ENCODE data around the gene ASPHD1. TPM values are rescaled to one million over a fixed set of nuclear protein-coding genes. Genes with fewer than 3 reads are reported as not detected.

Gene ASPHD1
- polyA plus RNA-seq, 3 donors = not detected

DNA sequence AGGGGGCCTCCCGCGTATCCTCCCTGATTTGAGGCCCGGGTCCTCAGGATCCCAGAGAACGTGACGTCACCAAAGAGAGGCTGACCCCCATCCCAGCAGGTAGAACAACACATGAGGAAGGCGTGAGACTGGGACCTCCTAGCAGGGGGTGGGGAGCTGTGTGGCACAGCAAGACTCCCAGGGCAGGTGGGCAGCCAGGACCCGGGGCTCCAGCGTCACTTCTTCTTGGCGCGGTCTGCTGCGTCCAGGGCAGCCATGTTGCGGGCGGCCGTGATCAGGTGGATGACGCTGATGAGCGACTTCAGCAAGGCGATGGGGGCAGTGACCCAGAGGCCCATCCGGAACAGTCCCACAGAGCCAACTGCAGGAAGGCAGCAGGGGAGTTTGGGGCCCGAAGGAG lies 41.3 kb upstream of the ASPHD1 start:
- H3K4me1 ChIP-seq (ENCODE audit: control insufficient read depth in 1 of 2, insufficient read depth in 2 of 2, low read length in 2 of 2) = peaks cover 13 to 24% of the 10 kb centered on the region in 2 donors
- H3K4me3 ChIP-seq (replicated peaks in 1 of 3; ENCODE audit: low read depth in 2 of 3, low read length in 3 of 3) = no peak overlapping the region
- no peaks in the 10 kb centered on the region for H3K27me3 ChIP-seq (ENCODE audit: control insufficient read depth in 2 of 2, insufficient read depth in 2 of 2, low read length in 2 of 2)
- H3K9ac ChIP-seq (ENCODE audit: insufficient read depth, low read length, poor library complexity, severe bottlenecking) = no peak overlapping the region
- H3K36me3 ChIP-seq (replicated peaks in 1 of 2; ENCODE audit: control insufficient read depth in 1 of 2, insufficient read depth in 2 of 2, low read length in 2 of 2) = peaks cover 30 to 34% of the 10 kb centered on the region in 2 donors
- no peak overlapping the region for H3K4me3 Mint-ChIP-seq
- H3K4me2 ChIP-seq (replicated peaks; ENCODE audit: extremely low read depth, low read length, poor library complexity, severe bottlenecking) = no peak overlapping the region
- TF ChIP-seq, protein P1, sequence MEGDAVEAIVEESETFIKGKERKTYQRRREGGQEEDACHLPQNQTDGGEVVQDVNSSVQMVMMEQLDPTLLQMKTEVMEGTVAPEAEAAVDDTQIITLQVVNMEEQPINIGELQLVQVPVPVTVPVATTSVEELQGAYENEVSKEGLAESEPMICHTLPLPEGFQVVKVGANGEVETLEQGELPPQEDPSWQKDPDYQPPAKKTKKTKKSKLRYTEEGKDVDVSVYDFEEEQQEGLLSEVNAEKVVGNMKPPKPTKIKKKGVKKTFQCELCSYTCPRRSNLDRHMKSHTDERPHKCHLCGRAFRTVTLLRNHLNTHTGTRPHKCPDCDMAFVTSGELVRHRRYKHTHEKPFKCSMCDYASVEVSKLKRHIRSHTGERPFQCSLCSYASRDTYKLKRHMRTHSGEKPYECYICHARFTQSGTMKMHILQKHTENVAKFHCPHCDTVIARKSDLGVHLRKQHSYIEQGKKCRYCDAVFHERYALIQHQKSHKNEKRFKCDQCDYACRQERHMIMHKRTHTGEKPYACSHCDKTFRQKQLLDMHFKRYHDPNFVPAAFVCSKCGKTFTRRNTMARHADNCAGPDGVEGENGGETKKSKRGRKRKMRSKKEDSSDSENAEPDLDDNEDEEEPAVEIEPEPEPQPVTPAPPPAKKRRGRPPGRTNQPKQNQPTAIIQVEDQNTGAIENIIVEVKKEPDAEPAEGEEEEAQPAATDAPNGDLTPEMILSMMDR (IDR thresholded peaks at IDR 0.05) = no peak
- no peak overlapping the region for H2AFZ ChIP-seq (ENCODE audit: insufficient read depth, low read depth, low read length, poor library complexity, severe bottlenecking)
- no peak for DNase-seq
- H3K9me3 Mint-ChIP-seq = peaks cover 0 to 2% (median 0%) of the 10 kb centered on the region in 7 donors
- peaks cover 33 to 40% of the 10 kb centered on the region in 2 donors for H3K36me3 Mint-ChIP-seq
- no peak overlapping the region for H3K27ac ChIP-seq (ENCODE audit: low read depth in 1 of 2, low read length in 2 of 2)
- H3K27me3 Mint-ChIP-seq (ENCODE audit: low read depth in 3 of 3) = peaks cover 0 to 3% (median 2%) of the 10 kb centered on the region in 3 donors
- intact Hi-C loops (cut with micrococcal nuclease) = no loop called here
- H3K4me1 Mint-ChIP-seq = peaks cover 23% of the 10 kb centered on the region
- H3K27ac Mint-ChIP-seq = peak overlapping the region in 1 of 7 donors; percentile 66
- 95% methylated on average over 17 of the region's 19 CpGs for WGBS (ENCODE audit: insufficient coverage)
- no peaks in the 10 kb centered on the region for H3K9me3 ChIP-seq (replicated peaks in 1 of 2; ENCODE audit: control insufficient read depth in 1 of 2, insufficient read depth in 1 of 2, low read length in 2 of 2)
- peaks cover 23% of the 10 kb centered on the region for H4K20me1 ChIP-seq (ENCODE audit: insufficient read depth, low read length)
- H3K79me2 ChIP-seq (ENCODE audit: insufficient read depth, low read length) = peaks cover 23% of the 10 kb centered on the region

DNA sequence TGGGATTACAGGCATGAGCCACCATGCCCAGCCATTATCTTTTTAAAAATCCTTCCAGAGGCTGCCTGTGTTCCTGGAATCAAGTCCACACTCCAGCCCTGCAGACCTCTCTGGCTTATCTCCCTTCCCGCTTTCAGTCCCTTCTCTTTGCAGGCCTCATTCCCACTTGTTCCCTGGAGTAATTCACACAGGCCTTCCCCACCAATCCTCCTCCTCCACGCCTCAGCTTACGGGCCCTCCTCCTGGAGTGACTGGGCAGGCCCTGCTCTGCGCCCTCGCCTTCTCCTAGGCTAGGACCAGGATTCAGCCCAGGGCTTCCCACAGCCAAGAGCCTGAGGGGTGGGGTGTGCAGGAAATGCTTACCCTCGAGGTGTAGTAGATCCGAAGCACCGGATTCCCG lies 40.1 kb upstream of the ASPHD1 start:
- WGBS (ENCODE audit: insufficient coverage) = 98% methylated on average over 5 of the region's 9 CpGs

More for the DNA sequence above, 40.1 kb upstream of the ASPHD1 start:
- DNase-seq = no peak
- peaks cover 0 to 3% (median 2%) of the 10 kb centered on the region in 3 donors for H3K27me3 Mint-ChIP-seq (ENCODE audit: low read depth in 3 of 3)
- TF ChIP-seq, protein P1 (IDR thresholded peaks at IDR 0.05) = no peak
- Histone ChIP-seq H3K4me2 (replicated peaks; ENCODE audit: extremely low read depth, low read length, poor library complexity, severe bottlenecking) (no peak overlapping the region), H3K9ac (ENCODE audit: insufficient read depth, low read length, poor library complexity, severe bottlenecking) (no peak overlapping the region), H3K9me3 (replicated peaks in 1 of 2; ENCODE audit: control insufficient read depth in 1 of 2, insufficient read depth in 1 of 2, low read length in 2 of 2) (no peaks in the 10 kb centered on the region), H4K20me1 (ENCODE audit: insufficient read depth, low read length) (peaks cover 23% of the 10 kb centered on the region), H3K4me3 (replicated peaks in 1 of 3; ENCODE audit: low read depth in 2 of 3, low read length in 3 of 3) (no peak overlapping the region), H3K79me2 (ENCODE audit: insufficient read depth, low read length) (peaks cover 23% of the 10 kb centered on the region), H3K4me1 (ENCODE audit: control insufficient read depth in 1 of 2, insufficient read depth in 2 of 2, low read length in 2 of 2) (peaks cover 13 to 24% of the 10 kb centered on the region in 2 donors), H3K36me3 (replicated peaks in 1 of 2; ENCODE audit: control insufficient read depth in 1 of 2, insufficient read depth in 2 of 2, low read length in 2 of 2) (peaks cover 30 to 34% of the 10 kb centered on the region in 2 donors), H2AFZ (ENCODE audit: insufficient read depth, low read depth, low read length, poor library complexity, severe bottlenecking) (no peak overlapping the region), H3K27me3 (ENCODE audit: control insufficient read depth in 2 of 2, insufficient read depth in 2 of 2, low read length in 2 of 2) (no peaks in the 10 kb centered on the region), H3K27ac (ENCODE audit: low read depth in 1 of 2, low read length in 2 of 2) (no peak overlapping the region)
- peaks cover 23% of the 10 kb centered on the region for H3K4me1 Mint-ChIP-seq
- H3K27ac Mint-ChIP-seq = no peak overlapping the region
- no peak overlapping the region for H3K4me3 Mint-ChIP-seq
- H3K9me3 Mint-ChIP-seq = peaks cover 0 to 2% (median 0%) of the 10 kb centered on the region in 7 donors
- H3K36me3 Mint-ChIP-seq = peaks cover 33 to 40% of the 10 kb centered on the region in 2 donors
- intact Hi-C loops (cut with micrococcal nuclease) = loop anchor here (5.0 to 10.0 kb wide), 4 partner anchors 38 to 115 kb away; partner anchors contain the start of genes KCTD13 (in 1 of the 2), MVP (in 1 of the 2), PAGR1 (in 1 of the 2) and TAOK2 (in 1 of the 2)

All from CD14-positive monocyte (primary cell).